Right hindlimb (tissue), 1 donor: ENCODE measurements around the gene TMEM161B.
"Not testable (repeated sequence)": the region's sequence is repeated elsewhere in the genome, so short reads cannot be mapped to it uniquely, and the experiment has no call there.

Source experiments
- DNase-seq: peaks from one replicate; pipeline ENCODE4 v3.0.0-alpha.2; 2018

Gene TMEM161B

GRCh38 chr5:88177486-88177885 lies 91.2 kb downstream of the TMEM161B start:
- DNase-seq = not testable (repeated sequence)

- no peak for DNase-seq
Observed at GRCh38 chr5:88172847-88173758, 95.5 kb downstream of the TMEM161B start.

- no peak for DNase-seq
Observed at GRCh38 chr5:88159591-88159990, 109.1 kb downstream of the TMEM161B start.

- no peak for DNase-seq
Observed at GRCh38 chr5:88158056-88158455, 110.6 kb downstream of the TMEM161B start.

GRCh38 chr5:88154891-88155290 lies 113.8 kb downstream of the TMEM161B start:
- no peak for DNase-seq

GRCh38 chr5:88150747-88151146 lies 117.9 kb downstream of the TMEM161B start:
- DNase-seq = no peak

GRCh38 chr5:88145611-88146467 lies 122.8 kb downstream of the TMEM161B start:
- no peak for DNase-seq

GRCh38 chr5:88145221-88145610 lies 123.4 kb downstream of the TMEM161B start:
- DNase-seq = no peak
